AG09319 (cell line): ENCODE results near the gene ZIM2.

Experiments
- DNase-seq: peaks from one replicate; pipeline ENCODE4 v3.0.0-alpha.2; 2010; ENCODE audit warnings: low read depth; ENCODE audit errors: extremely low read depth
- TF ChIP-seq, protein P1 (sequence below): IDR thresholded peaks from 2 replicates; pipeline ENCODE4 v1.5.1; 2011; ENCODE audit warnings: low read depth, mild to moderate bottlenecking, inconsistent platforms, low read length, moderate library complexity

The ZIM2 gene

GRCh38 chr19:56732976-56733375 is 107.5 kb downstream of the ZIM2 start:
- no peak for DNase-seq
- TF ChIP-seq, protein P1, sequence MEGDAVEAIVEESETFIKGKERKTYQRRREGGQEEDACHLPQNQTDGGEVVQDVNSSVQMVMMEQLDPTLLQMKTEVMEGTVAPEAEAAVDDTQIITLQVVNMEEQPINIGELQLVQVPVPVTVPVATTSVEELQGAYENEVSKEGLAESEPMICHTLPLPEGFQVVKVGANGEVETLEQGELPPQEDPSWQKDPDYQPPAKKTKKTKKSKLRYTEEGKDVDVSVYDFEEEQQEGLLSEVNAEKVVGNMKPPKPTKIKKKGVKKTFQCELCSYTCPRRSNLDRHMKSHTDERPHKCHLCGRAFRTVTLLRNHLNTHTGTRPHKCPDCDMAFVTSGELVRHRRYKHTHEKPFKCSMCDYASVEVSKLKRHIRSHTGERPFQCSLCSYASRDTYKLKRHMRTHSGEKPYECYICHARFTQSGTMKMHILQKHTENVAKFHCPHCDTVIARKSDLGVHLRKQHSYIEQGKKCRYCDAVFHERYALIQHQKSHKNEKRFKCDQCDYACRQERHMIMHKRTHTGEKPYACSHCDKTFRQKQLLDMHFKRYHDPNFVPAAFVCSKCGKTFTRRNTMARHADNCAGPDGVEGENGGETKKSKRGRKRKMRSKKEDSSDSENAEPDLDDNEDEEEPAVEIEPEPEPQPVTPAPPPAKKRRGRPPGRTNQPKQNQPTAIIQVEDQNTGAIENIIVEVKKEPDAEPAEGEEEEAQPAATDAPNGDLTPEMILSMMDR: no peak

DNA sequence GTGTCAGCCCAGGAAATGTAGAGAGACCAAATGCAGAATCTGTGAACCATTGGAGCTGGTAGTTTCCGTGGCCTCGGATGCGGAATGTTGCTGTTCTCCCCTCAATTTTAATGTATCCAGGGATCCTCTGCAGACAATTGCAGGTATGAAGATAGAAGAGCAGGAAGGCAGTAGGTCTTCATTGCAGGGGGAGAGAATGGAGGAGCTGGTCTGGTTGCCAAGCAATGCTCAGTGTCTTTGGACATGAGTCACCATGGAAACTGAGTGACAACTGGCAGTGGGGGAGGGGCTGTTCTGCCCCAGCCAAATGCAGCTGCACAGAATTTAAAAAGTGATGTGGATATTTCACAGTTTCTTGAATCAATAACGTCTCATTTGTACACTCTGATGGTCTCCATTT is 112.8 kb downstream of the ZIM2 start:
- TF ChIP-seq, protein P1: no peak
- no peak for DNase-seq

GRCh38 chr19:56725829-56726424 is 114.6 kb downstream of the ZIM2 start:
- no peak for DNase-seq
- TF ChIP-seq, protein P1: no peak
